Heart left ventricle (tissue), 16 donors: ENCODE results near the gene SLC7A5. TPM values are rescaled to one million over a fixed set of nuclear protein-coding genes. Genes with fewer than 3 reads are reported as not detected.
"Not testable (repeated sequence)": the region's sequence is repeated elsewhere in the genome, so short reads cannot be mapped to it uniquely, and the experiment has no call there.

ENCODE experiments used
- ATAC-seq, 4 donors: fragments of 200-7000 bp; cut with Tn5 transposase; one replicate each; pipeline ENCODE4 v1.9.1; 2020 to 2022; ENCODE audit warnings: moderate library complexity in 4 of 4, mild to moderate bottlenecking in 3 of 4, moderate number of reproducible peaks in 1 of 4
- DNase-seq, 5 donors: peaks; one replicate each; pipeline ENCODE4 v3.0.0-alpha.2; 2020
- H3K27ac ChIP-seq, 12 donors: fragments of 200-600 bp; sonication (generic) in 4 of 12; one replicate each; pipeline versions ENCODE4 v1.5.0 to v1.8.0; 2016 to 2022; ENCODE audit warnings: mild to moderate bottlenecking in 2 of 12
- H3K27me3 ChIP-seq, 9 donors: fragments of 200-600 bp; sonication (generic) in 2 of 9; one replicate each; pipeline versions ENCODE4 v1.5.1 to v1.8.0; 2016 to 2022; ENCODE audit warnings: mild to moderate bottlenecking in 3 of 9
- H3K36me3 ChIP-seq, 9 donors: fragments of 200-600 bp; sonication (generic) in 2 of 9; one replicate each; pipeline versions ENCODE4 v1.5.0 to v1.8.0; 2018 to 2022; ENCODE audit warnings: mild to moderate bottlenecking in 2 of 9
- H3K4me1 ChIP-seq, 12 donors: fragments of 200-600 bp; sonication (generic) in 4 of 12; one replicate each; pipeline versions ENCODE4 v1.5.0 to v1.8.0; 2016 to 2022; ENCODE audit warnings: mild to moderate bottlenecking in 3 of 12
- H3K4me3 ChIP-seq, 12 donors: fragments of 200-600 bp; sonication (generic) in 4 of 12; one replicate each; pipeline versions ENCODE4 v1.5.0 to v1.8.0; 2017 to 2022; ENCODE audit warnings: mild to moderate bottlenecking in 9 of 12, moderate library complexity in 4 of 12
- H3K9me3 ChIP-seq, 12 donors: fragments of 200-600 bp; sonication (generic) in 4 of 12; one replicate each; pipeline versions ENCODE4 v1.5.0 to v1.8.0; 2016 to 2022; ENCODE audit warnings: mild to moderate bottlenecking in 1 of 12
- POLR2A ChIP-seq, 2 donors: fragments of 450-650 bp; IDR thresholded peaks; one replicate each; pipeline ENCODE4 v1.6.1; 2017; ENCODE audit warnings: antibody characterized with exemption in 2 of 2, mild to moderate bottlenecking in 2 of 2, moderate library complexity in 2 of 2
- WGBS, 4 donors: extraction: QIAGEN DNeasy Blood & Tissue Kit in 2 of 4; methylation state at CpG; one replicate each; pipeline versions ENCODE4 v1.1.5 to v1.1.7; 2013 to 2018; 5-methylcytosine and 5-hydroxymethylcytosine counted together
- intact Hi-C, 10 donors: fragments of 100-400 bp; cut with DNase I; formaldehyde crosslinking; loops; one replicate each; pipeline versions ENCODE4 v1.11.1 to v1.14.2; 2022
- polyA plus RNA-seq, 2 donors: library from polyadenylated mRNA; stranded (reverse); fragments of 200-250 nt; gene quantifications; one replicate each; pipeline ENCODE4 v1.2.3, GENCODE V29; 2013
- total RNA-seq, 9 donors: library from RNA; depleted of rRNA in 2 of 9; stranded (reverse); fragments of >200 nt in 2 of 9; fragmentation: NEBNext Ultra II Directional in 3 of 9; extraction: Animal tissue kit (Norgen Biotek cat#: 25700) in 3 of 9; gene quantifications; one replicate each; pipeline versions ENCODE4 v1.1.0 to v1.2.4, GENCODE V29; 2016 to 2023
- TF ChIP-seq, protein P1 (sequence below), 12 donors: fragments of 200-600 bp; sonication (generic) in 4 of 12; IDR thresholded peaks; one replicate each; pipeline versions ENCODE4 v1.5.0 to v1.8.0; 2018 to 2022; ENCODE audit warnings: antibody characterized with exemption in 12 of 12, mild to moderate bottlenecking in 5 of 12
- donor health status: ischemic (EF 13 %, LVEDD 7.1; RV severe dilation, severe dysfunction).
- donor health status: healthy with polysubstance abuse.
- donor health status: DM: no; HTN: yes; CAD: no.
- donor health status: DM: no; HTN: no; CAD: no.
- donor health status: ischemic (EF 25% LVEDD 6.9; RV normal size, moderate dysfunction).
- donor health status: ischemic (EF 25% LVEDD 5.7; RV mildly dilated, moderate dysfunction).
- donor health status: healthy.
- donor health status: DM: yes; HTN: yes; CAD: no.
- donor health status: ischemic (EF 35%, LVEDD 5.7; RV mildly dilated, moderate dysfunction).
- donor health status: nonischemic (EF 11% LVEDD 7.7; RV severe dilation, severe dysfunction).
- donor health status: DM: yes; HTN: yes; CAD: no.
- donor health status: PGD.
- donor health status: ischemic (EF 29% LVEDD 5.4; RV normal size, mild dysfunction).
- donor health status: nonischemic (EF 23%, LVEDD 6.1; RV moderate dilation, normal function).

Gene SLC7A5
- total and polyA plus RNA-seq, 11 donors: 1.7 to 12.2 (median 3.2) TPM

- Histone ChIP-seq H3K36me3 (no peaks in the 10 kb centered on the region), H3K9me3 (no peaks in the 10 kb centered on the region), H3K27me3 (peaks cover 0 to 3% (median 0%) of the 10 kb centered on the region in 9 donors), H3K4me1 (peaks cover 0 to 6% (median 0%) of the 10 kb centered on the region in 12 donors), H3K4me3 (no peak overlapping the region), H3K27ac (no peak overlapping the region)
- DNase-seq (no peak), ATAC-seq (no peak)
- no peak for TF ChIP-seq POLR2A (IDR thresholded peaks at IDR 0.05)
- TF ChIP-seq, protein P1, sequence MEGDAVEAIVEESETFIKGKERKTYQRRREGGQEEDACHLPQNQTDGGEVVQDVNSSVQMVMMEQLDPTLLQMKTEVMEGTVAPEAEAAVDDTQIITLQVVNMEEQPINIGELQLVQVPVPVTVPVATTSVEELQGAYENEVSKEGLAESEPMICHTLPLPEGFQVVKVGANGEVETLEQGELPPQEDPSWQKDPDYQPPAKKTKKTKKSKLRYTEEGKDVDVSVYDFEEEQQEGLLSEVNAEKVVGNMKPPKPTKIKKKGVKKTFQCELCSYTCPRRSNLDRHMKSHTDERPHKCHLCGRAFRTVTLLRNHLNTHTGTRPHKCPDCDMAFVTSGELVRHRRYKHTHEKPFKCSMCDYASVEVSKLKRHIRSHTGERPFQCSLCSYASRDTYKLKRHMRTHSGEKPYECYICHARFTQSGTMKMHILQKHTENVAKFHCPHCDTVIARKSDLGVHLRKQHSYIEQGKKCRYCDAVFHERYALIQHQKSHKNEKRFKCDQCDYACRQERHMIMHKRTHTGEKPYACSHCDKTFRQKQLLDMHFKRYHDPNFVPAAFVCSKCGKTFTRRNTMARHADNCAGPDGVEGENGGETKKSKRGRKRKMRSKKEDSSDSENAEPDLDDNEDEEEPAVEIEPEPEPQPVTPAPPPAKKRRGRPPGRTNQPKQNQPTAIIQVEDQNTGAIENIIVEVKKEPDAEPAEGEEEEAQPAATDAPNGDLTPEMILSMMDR (IDR thresholded peaks at IDR 0.05): no peak
- intact Hi-C loops: no loop called here
- 28 to 40% (median 34%) methylated on average over 20 to 24 of the region's 24 CpGs for WGBS, 4 donors
Measured at GRCh38 chr16:87881324-87882200, 12.3 kb upstream of the SLC7A5 start.

DNA sequence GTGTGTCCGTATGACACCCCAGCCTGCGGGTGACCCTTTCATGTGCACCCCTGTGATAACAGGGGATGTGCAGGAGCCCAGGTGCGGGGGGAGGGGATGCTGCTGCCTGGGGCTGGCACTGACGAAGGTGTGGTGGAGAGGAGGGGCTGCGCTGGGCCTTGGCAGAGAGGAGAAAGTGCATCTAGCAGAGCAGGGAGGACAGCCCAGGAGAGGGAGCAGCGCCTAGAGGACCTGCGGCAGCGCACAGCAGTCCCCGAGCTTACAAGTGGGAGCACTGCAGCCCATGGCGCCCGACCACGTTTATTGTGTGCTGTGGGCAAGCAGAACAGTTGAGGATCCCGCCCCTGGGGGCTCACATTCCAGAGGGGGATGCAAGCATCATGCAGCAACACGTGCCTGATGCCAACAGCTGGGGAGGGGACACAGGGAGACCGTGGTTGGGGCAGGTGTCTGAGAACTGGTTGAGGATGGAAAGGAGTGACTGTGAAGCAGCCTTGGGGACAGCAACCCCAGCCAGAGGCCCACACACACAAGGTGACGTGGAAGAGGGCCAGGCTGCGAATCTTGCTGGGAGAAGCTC is 10.9 kb upstream of the SLC7A5 start:
- intact Hi-C loops: no loop called here
- DNase-seq (no peak), ATAC-seq (peak in 2 of 4 donors; percentile 11 to 24)
- TF ChIP-seq POLR2A (IDR thresholded peaks at IDR 0.05): no peak
- TF ChIP-seq, protein P1 (IDR thresholded peaks at IDR 0.05): no peak
- H3K9me3 ChIP-seq: no peaks in the 10 kb centered on the region
- no peak overlapping the region for H3K4me3 ChIP-seq
- H3K27me3 ChIP-seq: peaks cover 0 to 10% (median under 1%) of the 10 kb centered on the region in 9 donors
- 66 to 84% (median 73%) methylated on average over 12 to 17 of the region's 17 CpGs for WGBS, 4 donors
- no peak overlapping the region for H3K27ac ChIP-seq
- peaks cover 0 to 4% (median 0%) of the 10 kb centered on the region in 12 donors for H3K4me1 ChIP-seq
- no peaks in the 10 kb centered on the region for H3K36me3 ChIP-seq

- H3K36me3 ChIP-seq, ATAC-seq, DNase-seq, H3K27ac ChIP-seq, H3K4me1 ChIP-seq, H3K9me3 ChIP-seq, intact Hi-C loops, H3K4me3 ChIP-seq: not testable (repeated sequence)
- H3K27me3 ChIP-seq: peaks cover 0 to 15% (median 4%) of the 10 kb centered on the region in 9 donors
- 86 to 95% (median 94%) methylated on average over 5 of the region's 5 CpGs for WGBS, 4 donors
Measured at GRCh38 chr16:87879411-87880013, 10.2 kb upstream of the SLC7A5 start.

- ATAC-seq: no peak
Measured at GRCh38 chr16:87878704-87879103, 9.4 kb upstream of the SLC7A5 start.

More at GRCh38 chr16:87878704-87879103, 9.4 kb upstream of the SLC7A5 start:
- TF ChIP-seq, protein P1 (IDR thresholded peaks at IDR 0.05): no peak
- no peak for TF ChIP-seq POLR2A (IDR thresholded peaks at IDR 0.05)
- Histone ChIP-seq H3K4me1 (peaks cover 0 to 4% (median 0%) of the 10 kb centered on the region in 12 donors), H3K27me3 (peaks cover 0 to 16% (median 4%) of the 10 kb centered on the region in 9 donors), H3K36me3 (no peaks in the 10 kb centered on the region), H3K27ac (no peak overlapping the region), H3K9me3 (no peaks in the 10 kb centered on the region), H3K4me3 (no peak overlapping the region)
- intact Hi-C loops: no loop called here
- DNase-seq: no peak
- WGBS, 4 donors: 76 to 84% (median 80%) methylated on average over 5 of the region's 5 CpGs
